Measurements from ENCODE around the gene BCOR. TPM values are rescaled to one million over a fixed set of nuclear protein-coding genes. Genes with fewer than 3 reads are reported as not detected.

The BCOR gene
- total and polyA plus RNA-seq, 2 of the 13 experiments (the other 11 are each of a cell fraction or from before 2014, with no cell fraction given): 14.3 to 15.2 TPM

DNA sequence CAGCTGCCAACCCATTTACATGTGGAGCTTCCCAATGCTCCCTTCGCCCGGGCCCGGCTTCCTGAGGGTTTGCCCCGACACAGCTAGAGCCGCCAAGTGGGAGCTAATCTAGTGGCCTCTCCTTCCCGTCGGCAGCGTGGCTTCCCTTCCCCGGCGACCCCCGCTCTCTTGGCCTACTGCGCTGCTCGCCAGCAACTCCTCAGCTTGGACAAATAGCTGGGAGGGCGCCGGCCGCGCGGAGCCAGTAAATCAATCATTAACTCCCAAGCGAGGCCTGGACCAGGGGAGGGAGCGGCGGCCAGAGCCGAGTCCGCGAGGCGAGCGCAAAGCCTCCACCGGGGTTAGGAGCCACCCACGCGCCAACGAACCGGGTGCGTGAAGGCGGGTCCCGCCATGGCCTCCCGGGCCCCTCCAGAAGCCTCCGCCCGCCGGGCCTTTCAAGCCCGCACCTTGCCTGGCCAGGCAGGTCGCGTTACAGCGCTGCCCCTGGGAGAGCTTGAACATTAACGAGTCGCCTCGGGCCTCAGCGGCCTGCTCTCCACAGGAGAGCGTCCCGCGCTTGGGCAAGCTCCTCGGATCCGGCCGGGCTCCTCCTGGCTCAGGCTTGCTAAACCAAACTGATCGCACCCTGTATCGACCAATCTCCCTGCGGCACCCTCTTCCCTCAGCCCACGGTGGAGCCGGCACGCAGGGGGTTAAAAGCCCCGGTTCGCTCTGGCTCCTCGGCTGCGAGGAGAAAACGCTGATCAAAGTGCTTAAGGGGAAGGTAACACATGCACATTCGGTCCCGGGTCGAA lies 10.6 kb upstream of the BCOR start (continued):
- TF ChIP-seq, protein P1, sequence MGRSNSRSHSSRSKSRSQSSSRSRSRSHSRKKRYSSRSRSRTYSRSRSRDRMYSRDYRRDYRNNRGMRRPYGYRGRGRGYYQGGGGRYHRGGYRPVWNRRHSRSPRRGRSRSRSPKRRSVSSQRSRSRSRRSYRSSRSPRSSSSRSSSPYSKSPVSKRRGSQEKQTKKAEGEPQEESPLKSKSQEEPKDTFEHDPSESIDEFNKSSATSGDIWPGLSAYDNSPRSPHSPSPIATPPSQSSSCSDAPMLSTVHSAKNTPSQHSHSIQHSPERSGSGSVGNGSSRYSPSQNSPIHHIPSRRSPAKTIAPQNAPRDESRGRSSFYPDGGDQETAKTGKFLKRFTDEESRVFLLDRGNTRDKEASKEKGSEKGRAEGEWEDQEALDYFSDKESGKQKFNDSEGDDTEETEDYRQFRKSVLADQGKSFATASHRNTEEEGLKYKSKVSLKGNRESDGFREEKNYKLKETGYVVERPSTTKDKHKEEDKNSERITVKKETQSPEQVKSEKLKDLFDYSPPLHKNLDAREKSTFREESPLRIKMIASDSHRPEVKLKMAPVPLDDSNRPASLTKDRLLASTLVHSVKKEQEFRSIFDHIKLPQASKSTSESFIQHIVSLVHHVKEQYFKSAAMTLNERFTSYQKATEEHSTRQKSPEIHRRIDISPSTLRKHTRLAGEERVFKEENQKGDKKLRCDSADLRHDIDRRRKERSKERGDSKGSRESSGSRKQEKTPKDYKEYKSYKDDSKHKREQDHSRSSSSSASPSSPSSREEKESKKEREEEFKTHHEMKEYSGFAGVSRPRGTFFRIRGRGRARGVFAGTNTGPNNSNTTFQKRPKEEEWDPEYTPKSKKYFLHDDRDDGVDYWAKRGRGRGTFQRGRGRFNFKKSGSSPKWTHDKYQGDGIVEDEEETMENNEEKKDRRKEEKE (IDR thresholded peaks at IDR 0.05): no peak
- TF ChIP-seq NCOA5 (CRISPR knock-in tag; IDR thresholded peaks at IDR 0.05) (no peak), ZNF777 (CRISPR knock-in tag; IDR thresholded peaks at IDR 0.05) (no peak), KAT2B (IDR thresholded peaks at IDR 0.05; ENCODE audit: borderline replicate concordance, low read depth, low read length) (no peak), RXRA (CRISPR knock-in tag; IDR thresholded peaks at IDR 0.05) (no peak; the same call in 1 of the 2 replicates), ISL2 (CRISPR knock-in tag; IDR thresholded peaks at IDR 0.05) (no peak; the same call in 1 of the 2 replicates), NR1H2 (CRISPR knock-in tag; IDR thresholded peaks at IDR 0.05; ENCODE audit: borderline replicate concordance, low read depth) (no peak), ZNF441 (CRISPR knock-in tag; IDR thresholded peaks at IDR 0.05; ENCODE audit: borderline replicate concordance) (0 out of 2 replicates have a peak, but pooled peaks have one; percentile 41), PPARG (CRISPR knock-in tag; conservative IDR thresholded peaks at IDR 0.05) (no peak), BCL6 (CRISPR knock-in tag; IDR thresholded peaks at IDR 0.05) (peak; percentile 59), ZMAT3 (CRISPR knock-in tag; conservative IDR thresholded peaks at IDR 0.05) (no peak)
- TF ChIP-seq, protein P2, sequence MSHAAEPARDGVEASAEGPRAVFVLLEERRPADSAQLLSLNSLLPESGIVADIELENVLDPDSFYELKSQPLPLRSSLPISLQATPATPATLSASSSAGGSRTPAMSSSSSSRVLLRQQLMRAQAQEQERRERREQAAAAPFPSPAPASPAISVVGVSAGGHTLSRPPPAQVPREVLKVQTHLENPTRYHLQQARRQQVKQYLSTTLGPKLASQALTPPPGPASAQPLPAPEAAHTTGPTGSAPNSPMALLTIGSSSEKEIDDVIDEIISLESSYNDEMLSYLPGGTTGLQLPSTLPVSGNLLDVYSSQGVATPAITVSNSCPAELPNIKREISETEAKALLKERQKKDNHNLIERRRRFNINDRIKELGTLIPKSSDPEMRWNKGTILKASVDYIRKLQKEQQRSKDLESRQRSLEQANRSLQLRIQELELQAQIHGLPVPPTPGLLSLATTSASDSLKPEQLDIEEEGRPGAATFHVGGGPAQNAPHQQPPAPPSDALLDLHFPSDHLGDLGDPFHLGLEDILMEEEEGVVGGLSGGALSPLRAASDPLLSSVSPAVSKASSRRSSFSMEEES (CRISPR knock-in tag; IDR thresholded peaks at IDR 0.05): no peak
- TF ChIP-seq, protein P3, sequence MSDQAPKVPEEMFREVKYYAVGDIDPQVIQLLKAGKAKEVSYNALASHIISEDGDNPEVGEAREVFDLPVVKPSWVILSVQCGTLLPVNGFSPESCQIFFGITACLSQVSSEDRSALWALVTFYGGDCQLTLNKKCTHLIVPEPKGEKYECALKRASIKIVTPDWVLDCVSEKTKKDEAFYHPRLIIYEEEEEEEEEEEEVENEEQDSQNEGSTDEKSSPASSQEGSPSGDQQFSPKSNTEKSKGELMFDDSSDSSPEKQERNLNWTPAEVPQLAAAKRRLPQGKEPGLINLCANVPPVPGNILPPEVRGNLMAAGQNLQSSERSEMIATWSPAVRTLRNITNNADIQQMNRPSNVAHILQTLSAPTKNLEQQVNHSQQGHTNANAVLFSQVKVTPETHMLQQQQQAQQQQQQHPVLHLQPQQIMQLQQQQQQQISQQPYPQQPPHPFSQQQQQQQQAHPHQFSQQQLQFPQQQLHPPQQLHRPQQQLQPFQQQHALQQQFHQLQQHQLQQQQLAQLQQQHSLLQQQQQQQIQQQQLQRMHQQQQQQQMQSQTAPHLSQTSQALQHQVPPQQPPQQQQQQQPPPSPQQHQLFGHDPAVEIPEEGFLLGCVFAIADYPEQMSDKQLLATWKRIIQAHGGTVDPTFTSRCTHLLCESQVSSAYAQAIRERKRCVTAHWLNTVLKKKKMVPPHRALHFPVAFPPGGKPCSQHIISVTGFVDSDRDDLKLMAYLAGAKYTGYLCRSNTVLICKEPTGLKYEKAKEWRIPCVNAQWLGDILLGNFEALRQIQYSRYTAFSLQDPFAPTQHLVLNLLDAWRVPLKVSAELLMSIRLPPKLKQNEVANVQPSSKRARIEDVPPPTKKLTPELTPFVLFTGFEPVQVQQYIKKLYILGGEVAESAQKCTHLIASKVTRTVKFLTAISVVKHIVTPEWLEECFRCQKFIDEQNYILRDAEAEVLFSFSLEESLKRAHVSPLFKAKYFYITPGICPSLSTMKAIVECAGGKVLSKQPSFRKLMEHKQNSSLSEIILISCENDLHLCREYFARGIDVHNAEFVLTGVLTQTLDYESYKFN (CRISPR knock-in tag; conservative IDR thresholded peaks at IDR 0.05): peak; percentile 50
- TF ChIP-seq, protein P4, sequence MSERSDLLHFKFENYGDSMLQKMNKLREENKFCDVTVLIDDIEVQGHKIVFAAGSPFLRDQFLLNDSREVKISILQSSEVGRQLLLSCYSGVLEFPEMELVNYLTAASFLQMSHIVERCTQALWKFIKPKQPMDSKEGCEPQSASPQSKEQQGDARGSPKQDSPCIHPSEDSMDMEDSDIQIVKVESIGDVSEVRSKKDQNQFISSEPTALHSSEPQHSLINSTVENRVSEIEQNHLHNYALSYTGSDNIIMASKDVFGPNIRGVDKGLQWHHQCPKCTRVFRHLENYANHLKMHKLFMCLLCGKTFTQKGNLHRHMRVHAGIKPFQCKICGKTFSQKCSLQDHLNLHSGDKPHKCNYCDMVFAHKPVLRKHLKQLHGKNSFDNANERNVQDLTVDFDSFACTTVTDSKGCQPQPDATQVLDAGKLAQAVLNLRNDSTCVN (CRISPR knock-in tag; IDR thresholded peaks at IDR 0.05; ENCODE audit: borderline replicate concordance): no peak
- TF ChIP-seq, protein P5, sequence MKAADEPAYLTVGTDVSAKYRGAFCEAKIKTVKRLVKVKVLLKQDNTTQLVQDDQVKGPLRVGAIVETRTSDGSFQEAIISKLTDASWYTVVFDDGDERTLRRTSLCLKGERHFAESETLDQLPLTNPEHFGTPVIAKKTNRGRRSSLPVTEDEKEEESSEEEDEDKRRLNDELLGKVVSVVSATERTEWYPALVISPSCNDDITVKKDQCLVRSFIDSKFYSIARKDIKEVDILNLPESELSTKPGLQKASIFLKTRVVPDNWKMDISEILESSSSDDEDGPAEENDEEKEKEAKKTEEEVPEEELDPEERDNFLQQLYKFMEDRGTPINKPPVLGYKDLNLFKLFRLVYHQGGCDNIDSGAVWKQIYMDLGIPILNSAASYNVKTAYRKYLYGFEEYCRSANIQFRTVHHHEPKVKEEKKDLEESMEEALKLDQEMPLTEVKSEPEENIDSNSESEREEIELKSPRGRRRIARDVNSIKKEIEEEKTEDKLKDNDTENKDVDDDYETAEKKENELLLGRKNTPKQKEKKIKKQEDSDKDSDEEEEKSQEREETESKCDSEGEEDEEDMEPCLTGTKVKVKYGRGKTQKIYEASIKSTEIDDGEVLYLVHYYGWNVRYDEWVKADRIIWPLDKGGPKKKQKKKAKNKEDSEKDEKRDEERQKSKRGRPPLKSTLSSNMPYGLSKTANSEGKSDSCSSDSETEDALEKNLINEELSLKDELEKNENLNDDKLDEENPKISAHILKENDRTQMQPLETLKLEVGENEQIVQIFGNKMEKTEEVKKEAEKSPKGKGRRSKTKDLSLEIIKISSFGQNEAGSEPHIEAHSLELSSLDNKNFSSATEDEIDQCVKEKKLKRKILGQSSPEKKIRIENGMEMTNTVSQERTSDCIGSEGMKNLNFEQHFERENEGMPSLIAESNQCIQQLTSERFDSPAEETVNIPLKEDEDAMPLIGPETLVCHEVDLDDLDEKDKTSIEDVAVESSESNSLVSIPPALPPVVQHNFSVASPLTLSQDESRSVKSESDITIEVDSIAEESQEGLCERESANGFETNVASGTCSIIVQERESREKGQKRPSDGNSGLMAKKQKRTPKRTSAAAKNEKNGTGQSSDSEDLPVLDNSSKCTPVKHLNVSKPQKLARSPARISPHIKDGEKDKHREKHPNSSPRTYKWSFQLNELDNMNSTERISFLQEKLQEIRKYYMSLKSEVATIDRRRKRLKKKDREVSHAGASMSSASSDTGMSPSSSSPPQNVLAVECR (CRISPR knock-in tag; IDR thresholded peaks at IDR 0.05; ENCODE audit: borderline replicate concordance): peak; percentile 23; the same call in 1 of the 2 replicates
